Epidermal melanocyte (primary cell): ENCODE measurements around the gene OR2L2.
"Not testable (repeated sequence)": the region's sequence is repeated elsewhere in the genome, so short reads cannot be mapped to it uniquely, and the experiment has no call there.

Experiments
- DNase-seq: peaks from one replicate; pipeline ENCODE4 v3.0.0; 2011; ENCODE audit warnings: low spot score; ENCODE audit not compliant: insufficient read length

Gene OR2L2, protein sequence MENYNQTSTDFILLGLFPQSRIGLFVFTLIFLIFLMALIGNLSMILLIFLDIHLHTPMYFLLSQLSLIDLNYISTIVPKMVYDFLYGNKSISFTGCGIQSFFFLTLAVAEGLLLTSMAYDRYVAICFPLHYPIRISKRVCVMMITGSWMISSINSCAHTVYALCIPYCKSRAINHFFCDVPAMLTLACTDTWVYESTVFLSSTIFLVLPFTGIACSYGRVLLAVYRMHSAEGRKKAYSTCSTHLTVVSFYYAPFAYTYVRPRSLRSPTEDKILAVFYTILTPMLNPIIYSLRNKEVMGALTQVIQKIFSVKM

DNA sequence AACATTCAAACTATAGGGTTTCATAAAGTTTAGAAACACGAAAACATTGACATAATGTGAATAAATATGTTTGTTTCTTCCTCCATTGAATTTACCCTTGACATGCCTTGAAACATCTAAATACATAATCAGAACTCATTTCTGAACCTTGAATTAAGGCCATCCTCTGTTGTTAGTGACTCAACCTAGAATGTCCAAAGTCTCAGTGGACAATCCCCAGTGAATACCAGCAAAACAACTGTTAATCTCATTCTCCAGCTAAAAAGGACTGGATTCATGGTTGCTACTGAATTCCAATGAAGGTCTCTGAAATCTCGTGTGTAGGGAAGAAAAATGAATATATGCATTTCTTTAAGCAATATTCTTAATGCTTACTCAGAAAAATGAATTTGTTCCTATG is at the start of gene OR2L2:
Gene OR2L2 (plus strand): TSS at position 301 of the 400 bp plus-strand sequence. CDS start 8,198 bp downstream, outside the sequence.
- DNase-seq = no peak

DNA sequence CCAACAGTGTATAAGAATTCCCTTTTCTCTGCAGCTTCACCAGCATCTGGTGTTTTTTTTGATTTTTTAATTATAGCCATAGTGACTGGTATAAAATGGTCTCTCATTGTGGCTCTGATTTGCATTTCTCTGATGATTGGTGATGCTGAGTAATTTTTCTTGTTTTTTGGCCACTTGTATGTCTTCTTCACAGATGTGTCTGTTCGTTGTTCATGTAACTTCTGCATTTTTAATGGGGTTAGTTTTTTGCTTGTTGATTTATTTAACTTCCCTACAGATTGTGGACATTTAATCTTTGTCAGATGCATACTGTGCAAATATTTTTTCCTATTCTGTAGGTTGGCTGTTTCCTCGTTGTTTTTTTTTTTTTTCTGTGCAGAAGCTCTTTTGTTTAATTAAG is 36.9 kb upstream of the OR2L2 start:
- DNase-seq = no peak

DNA sequence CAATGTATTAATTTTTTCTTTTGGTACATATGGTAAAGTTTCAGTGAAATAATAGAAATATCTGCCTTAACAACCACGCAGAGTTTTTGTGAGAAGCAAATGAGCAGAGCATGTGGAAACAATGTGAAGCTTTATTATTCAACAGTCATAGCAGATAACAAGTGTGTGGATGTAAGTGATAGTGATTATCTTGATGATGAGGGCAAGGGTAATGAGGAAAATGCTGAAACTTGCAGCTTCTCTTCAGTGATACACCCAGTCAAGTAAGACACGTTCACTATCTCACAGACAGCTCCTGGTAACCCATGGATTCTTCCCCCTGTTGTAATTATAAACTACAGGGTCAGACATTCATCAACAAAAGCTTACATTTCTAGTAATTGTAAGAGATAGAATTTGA is 31.1 kb upstream of the OR2L2 start:
- no peak for DNase-seq

DNA sequence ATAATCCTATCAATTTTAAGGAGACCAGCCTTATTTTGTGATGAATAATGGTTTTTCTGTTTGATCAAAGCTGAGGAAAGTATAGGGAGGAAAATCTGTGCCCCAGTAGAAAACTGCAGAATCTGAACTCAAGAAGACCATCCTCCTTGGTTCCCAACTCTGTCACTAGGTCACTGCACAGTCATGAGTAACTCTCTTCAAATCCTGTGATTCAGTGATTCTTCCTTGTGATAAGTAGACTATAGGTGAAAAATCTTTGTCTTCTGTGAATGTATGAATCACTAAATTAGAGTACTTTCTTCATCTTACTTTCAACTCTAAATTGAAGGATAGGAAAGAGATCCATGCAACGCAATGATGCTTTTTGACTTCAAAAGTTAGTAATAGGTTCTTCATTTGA is 29.7 kb upstream of the OR2L2 start:
- no peak for DNase-seq

DNA sequence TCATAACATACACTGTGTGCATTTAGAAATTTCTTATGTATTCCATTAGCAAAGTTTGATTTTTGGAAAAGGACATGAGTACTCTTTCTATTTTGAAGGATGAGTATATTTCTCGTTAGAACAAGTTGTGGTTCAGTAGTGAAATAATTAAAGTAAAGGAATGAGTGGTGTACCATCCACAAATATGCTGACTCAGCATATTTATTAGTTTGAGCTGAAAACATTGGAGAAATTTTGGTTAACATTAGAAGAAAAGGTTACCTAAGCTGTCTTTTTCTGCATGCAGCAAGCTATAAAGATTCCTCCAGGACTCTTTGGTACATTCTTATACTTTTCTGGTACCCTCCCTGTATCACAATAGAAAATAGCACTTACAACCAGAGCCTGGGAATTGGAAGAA is 22.1 kb upstream of the OR2L2 start:
- no peak for DNase-seq

DNA sequence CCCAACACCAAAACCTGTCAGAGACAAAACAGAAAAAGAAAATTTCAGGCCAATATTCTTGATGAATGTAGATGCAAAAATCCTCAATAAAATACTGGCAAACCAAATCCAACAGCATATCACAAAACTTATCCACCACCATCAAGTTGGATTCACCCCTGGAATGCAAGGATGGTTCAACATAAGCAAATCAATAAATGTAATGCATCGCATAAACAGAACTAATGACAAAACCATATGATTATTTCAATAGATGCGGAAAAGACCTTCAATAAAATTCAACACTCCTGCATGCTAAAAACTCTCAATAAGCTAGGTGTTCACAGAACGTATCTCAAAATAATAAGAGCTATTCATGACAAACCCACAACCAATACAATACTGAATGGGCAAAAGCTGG is 20.2 kb upstream of the OR2L2 start:
- no peak for DNase-seq

DNA sequence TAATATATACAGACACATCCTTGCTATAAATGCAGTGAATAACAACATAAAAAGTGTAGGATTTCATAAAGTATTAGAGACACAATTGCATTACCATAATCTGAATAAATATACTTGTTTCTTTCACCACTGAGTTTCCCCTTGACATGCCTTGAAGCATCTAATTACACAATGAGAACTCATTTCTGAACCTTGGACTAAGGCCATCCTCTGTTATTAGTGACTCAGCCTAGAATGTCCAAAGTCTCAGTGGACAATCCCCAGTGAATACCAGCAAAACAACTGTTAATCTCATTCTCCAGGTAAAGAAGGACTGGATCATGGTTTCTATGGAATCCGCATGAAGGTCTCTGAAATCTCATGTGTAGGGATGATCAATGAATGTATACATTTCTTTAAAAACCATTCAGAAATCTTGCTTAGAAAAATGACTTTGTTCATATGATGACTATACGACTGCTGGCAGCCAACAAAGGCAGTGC is 16.6 kb upstream of the OR2L2 start, which contains the start of gene OR2L5:
Gene OR2L5 (plus strand): TSS at position 432 of the 482 bp plus-strand sequence. CDS start 8,288 bp downstream, outside the sequence.
- DNase-seq = no peak

DNA sequence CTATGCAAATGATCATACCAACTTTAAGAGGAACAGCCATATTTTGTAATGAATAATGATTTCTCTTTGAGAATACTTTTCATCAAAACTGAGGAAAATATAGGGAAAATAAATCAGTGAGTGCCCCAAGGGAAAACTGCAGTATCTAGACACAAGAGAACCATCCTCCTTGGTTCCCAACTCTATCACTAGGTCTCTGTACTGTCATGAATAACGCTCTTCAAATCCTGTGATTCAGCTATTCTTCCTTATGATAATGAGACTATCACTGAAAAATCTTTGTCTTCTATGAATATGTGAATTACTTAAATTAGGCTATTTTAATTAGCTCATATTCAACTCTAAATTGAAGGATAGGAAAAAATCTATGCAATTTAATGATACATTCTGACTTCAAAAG is 14.1 kb upstream of the OR2L2 start:
- DNase-seq = no peak

DNA sequence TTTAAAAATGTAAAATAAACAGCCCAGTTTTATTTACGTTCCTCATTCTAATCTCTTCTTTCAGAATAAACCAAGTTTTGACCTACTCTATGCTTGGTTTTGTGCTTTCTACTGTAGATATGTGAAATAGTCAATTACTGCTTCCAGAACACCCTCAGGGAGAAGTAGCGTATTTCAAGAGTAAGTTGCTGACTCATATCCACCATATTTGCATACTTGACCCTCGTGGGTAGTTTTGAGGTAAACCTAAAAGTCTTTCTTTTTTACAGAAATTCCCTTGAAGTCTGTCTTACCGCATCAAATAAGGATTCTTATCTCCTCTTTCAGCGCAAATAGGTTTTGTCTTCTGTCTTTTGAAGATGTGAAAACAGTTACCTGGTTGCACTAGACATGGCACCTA is 15.3 kb downstream of the OR2L2 start:
- DNase-seq = no peak

DNA sequence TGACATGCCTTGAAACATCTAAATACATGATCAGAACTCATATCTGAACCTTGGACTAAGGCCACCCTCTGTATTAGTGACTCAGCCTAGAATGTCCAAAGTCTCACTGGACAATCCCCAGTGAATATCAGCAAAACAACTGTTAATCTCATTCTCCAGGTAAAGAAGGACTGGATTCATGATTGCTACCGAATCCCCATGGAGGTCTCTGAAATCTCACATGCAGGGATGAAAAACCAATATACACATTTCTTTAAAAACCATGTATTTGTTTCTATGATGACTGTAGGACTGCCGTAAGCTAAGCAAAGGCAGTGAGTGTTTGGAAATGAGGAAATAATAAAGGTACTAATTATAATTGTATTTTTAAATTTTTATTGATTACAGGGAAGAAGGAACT is 16.7 kb downstream of the OR2L2 start, which contains the start of gene OR2L3:
Gene OR2L3 (plus strand): TSS at position 301 of the 400 bp plus-strand sequence. CDS start 13,846 bp downstream, outside the sequence.
- no peak for DNase-seq

DNA sequence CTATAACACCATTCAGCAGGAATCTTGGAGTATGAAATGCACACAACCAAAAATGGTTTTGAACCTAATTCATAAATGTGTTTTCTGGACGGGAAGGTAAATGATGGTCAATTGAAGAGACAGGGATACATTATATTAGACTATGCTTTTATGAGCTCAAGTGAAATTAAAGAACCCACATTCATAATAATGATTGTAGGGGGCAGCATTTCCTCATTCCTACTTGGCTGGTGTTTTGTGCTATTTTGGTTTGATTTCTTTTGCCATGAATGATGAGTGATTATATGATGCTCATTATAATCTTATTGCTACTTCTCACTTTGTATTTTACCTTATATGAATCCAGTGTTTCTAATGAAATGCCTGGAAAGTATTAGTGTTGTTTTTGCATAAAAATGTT is 17.1 kb downstream of the OR2L2 start:
- no peak for DNase-seq

DNA sequence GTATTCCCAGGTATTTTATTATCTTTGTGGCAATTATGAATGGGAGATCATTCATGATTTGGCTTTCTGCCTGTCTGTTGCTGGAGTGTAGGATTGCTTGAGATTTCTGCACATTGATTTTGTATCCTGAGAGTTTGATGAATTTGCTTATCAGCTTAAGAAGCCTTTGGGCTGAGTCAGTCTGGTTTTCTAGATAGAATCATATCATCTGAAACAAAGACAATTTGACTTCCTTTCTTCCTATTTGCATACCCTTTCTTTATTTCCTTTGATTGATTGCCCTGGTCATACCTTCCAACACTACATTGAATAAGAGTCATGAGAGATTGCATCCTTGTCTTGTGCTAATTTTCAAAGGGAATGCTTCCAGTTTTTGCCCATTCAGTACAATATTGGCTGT is 24.8 kb downstream of the OR2L2 start:
- DNase-seq = no peak

DNA sequence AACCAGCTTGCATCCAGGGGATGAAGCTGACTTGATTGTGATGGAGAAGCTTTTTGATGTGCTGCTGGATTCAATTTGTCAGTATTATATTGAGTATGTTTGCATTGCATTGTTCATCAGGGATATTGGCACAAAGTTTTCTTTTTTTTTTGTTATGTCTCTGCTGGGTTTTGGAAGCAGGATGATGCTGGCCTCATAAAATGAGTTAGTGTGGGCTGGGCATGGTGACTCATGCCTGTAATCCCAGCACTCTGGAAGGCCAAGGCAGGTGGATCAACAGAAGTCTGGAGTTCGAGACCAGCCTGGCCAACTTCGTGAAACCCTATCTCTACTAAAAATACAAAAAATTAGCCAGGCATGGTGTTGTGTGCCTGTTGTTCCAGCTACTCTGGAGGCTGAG is 25.4 kb downstream of the OR2L2 start:
- no peak for DNase-seq

DNA sequence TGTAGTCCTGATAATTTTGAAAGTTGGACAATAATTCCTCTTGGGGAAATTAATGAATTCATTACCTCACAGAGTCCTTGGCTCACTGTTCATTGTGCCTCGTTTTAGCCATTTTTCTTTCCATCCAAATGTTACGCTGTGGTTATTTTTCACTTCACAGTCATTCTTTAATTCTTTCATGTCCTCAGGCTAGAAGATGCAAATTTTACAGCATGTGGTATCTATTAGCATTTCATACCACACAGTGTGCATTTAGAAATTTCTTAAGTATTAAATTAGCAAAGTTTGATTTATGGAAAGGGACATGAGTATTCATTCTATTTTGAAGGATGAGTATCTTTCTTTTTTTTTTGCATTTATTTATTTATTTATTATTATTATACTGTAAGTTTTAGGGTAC is 35.2 kb downstream of the OR2L2 start:
- DNase-seq = no peak

DNA sequence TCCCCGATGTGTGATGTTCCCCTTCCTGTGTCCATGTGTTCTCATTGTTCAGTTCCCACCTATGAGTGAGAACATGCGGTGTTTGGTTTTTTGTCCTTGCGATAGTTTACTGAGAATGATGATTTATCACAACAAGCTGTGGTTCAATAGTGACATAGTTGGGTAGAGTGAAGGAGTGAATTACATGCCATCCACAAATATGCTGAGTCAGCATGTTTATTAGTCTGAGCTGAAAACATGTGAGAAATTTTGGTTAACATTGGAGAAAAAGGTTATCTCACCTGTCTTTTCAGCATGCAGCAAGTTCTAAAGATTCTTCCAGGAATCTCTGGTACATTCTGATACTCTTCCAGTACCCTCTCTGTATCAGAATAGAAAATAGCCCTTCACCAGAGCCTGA is 35.7 kb downstream of the OR2L2 start:
- no peak for DNase-seq

DNA sequence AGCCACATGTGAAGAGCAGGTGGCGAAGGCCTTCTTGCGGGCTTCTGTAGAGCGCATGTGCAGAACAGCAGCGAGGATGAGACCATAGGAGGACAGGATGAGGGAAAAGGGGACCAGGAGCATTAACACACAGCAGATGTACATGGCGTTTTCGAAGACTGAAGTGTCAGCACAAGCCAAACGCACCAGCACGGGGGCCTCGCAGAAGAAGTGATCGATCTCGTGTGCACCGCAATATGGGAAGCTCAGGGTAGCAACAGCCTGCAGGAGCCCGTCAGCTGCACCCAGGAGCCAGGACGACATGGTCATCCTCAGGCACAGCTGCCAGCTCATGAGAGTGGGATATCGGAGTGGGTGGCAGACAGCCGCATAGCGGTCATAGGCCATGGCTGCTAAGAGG is 54.0 kb downstream of the OR2L2 start:
- not testable (repeated sequence) for DNase-seq
